DND-41 (cell line): ENCODE measurements around the gene SMCO4.

Experiments
- EZH2 ChIP-seq: IDR thresholded peaks from 3 replicates; pipeline ENCODE4 v1.6.1; 2012; ENCODE audit warnings: borderline replicate concordance, low read depth, mild to moderate bottlenecking, moderate library complexity, low read length, inconsistent platforms; ENCODE audit not compliant: severe bottlenecking
- TF ChIP-seq, protein P1 (sequence below): IDR thresholded peaks from 2 replicates; pipeline ENCODE4 v1.5.1; 2012; ENCODE audit warnings: borderline replicate concordance, low read length, moderate library complexity, mild to moderate bottlenecking; ENCODE audit not compliant: poor library complexity, severe bottlenecking; ENCODE audit errors: extremely low read depth

- TF ChIP-seq, protein P1, sequence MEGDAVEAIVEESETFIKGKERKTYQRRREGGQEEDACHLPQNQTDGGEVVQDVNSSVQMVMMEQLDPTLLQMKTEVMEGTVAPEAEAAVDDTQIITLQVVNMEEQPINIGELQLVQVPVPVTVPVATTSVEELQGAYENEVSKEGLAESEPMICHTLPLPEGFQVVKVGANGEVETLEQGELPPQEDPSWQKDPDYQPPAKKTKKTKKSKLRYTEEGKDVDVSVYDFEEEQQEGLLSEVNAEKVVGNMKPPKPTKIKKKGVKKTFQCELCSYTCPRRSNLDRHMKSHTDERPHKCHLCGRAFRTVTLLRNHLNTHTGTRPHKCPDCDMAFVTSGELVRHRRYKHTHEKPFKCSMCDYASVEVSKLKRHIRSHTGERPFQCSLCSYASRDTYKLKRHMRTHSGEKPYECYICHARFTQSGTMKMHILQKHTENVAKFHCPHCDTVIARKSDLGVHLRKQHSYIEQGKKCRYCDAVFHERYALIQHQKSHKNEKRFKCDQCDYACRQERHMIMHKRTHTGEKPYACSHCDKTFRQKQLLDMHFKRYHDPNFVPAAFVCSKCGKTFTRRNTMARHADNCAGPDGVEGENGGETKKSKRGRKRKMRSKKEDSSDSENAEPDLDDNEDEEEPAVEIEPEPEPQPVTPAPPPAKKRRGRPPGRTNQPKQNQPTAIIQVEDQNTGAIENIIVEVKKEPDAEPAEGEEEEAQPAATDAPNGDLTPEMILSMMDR = no peak
- no peak for TF ChIP-seq EZH2
Measured at GRCh38 chr11:93481696-93482095, 61.5 kb downstream of the SMCO4 start.
